ENCODE measurements around the gene IFT43.

IFT43 gene

DNA sequence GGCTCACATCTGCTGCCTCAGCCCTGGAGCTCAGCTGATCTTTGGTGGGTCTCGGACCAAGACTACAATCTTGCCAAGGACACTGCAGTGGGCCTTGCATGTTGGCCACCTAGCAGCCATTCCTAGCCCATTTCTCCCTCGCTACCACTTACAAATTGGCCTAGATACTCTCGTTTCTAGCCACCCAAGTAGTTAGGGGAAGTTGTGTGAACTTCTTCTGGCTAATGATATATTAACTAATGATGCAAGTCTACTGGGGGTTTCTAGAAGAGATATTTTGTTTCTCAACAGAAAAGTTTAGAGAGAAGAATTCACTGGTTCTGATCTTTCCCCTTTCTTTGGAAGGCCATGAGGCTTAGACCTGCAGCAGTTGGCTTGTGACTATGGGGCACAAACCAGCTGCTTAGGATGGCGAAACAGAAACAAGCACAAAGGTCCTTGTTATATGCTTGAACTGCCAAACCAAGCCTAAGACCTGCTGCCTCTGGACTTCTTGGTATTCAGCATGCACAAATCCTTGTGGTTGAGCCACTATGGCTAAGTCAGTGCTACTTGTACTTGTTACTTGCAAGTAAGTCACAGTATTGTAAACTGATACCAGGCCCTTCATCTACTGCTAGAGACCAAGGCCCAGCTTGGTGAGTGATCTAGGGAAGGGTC, 135.7 kb downstream of the IFT43 start:
- no peak overlapping the region for H3K27ac ChIP-seq
- TF ChIP-seq CTCF (conservative IDR thresholded peaks at IDR 0.05) (no peak), ZFX (IDR thresholded peaks at IDR 0.05) (no peak)

DNA sequence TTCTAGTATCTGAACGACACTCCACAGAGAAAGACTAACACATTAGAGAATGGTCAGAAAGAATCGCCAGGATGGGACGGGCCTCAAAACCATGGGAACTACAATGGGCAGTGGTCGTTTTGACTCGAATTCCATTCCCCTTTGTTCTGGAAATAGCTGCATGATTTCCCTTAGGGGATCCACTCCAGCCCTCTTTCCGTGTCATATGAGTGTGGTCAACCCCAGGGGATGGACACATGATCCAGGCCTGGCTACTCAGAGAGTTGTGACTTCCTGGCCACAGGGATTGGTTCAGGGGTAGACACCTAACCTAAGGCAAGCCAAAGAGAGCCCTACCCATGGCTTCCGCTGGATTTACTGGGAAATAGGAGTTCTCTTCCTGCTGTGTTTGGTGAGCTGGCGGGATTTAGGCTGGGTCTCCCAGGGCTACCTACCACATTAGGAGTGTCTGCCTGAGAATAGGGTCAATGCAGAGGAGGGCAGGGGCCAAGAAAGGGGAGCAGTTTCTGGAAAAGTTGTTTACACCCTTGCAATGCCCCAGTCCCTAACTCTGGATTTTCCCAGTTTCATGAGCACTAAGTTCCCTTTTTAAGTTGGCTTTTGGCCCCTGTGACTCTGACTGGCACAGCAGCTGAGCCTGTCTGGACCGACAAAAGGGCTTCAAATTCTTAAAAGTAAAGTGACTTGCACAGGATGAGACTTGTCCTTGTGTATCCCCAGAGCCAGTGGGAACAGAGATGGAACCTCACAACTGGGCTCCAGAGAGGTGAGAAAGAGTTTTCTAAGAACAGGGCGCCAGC, 138.1 kb downstream of the IFT43 start:
- no peak overlapping the region for H3K27ac ChIP-seq
- TF ChIP-seq CTCF (conservative IDR thresholded peaks at IDR 0.05) (no peak), ZFX (IDR thresholded peaks at IDR 0.05) (no peak)

DNA sequence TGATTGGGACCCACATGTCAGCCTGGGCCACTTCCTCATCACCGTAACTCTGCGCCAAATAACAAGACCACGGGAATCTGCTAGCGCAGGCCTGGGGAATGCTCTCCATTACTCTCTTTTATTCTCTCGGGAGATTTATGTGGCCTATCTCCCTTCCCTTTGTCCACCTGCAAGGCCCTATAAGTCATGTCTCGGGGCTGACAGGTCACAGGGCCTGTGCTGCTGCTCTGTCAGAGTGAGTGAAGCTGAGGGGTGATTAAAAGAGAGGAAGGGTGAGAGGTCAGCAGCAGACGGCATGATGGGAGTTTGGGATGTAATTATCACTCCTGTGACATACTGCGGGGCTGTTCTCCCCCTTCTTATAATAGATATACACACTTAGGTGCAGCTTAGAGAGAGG, 139.9 kb downstream of the IFT43 start:
- H3K27ac ChIP-seq: no peak overlapping the region
- TF ChIP-seq ZFX (IDR thresholded peaks at IDR 0.05) (no peak), CTCF (conservative IDR thresholded peaks at IDR 0.05) (no peak)

DNA sequence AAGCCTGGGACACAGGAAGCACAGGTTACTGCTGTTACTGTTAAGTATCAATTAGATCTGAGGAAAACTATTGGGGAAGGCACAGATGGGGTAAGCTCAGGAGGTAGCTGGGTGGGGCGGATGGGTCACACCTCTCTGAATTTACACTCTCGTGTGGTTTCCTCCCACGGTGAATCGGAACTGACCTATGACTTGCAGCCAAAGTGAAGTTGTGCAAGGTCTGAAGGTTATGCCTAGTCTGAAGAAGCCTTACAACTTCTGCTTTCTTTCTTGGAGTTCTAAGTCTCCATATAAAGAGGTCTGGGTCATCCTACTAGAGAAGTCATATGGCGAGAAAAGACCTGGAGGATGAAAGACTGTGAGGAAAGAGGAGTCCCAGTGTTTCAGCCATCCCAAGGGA, 140.5 kb downstream of the IFT43 start:
- H3K27ac ChIP-seq: no peak overlapping the region
- TF ChIP-seq ZFX (IDR thresholded peaks at IDR 0.05) (no peak), CTCF (conservative IDR thresholded peaks at IDR 0.05) (no peak)

- no peak overlapping the region for H3K27ac ChIP-seq
- TF ChIP-seq CTCF (conservative IDR thresholded peaks at IDR 0.05) (no peak), ZFX (IDR thresholded peaks at IDR 0.05) (no peak)
These were observed 144.5 kb downstream of the IFT43 start for GRCh38 chr14:76129851-76130576.

DNA sequence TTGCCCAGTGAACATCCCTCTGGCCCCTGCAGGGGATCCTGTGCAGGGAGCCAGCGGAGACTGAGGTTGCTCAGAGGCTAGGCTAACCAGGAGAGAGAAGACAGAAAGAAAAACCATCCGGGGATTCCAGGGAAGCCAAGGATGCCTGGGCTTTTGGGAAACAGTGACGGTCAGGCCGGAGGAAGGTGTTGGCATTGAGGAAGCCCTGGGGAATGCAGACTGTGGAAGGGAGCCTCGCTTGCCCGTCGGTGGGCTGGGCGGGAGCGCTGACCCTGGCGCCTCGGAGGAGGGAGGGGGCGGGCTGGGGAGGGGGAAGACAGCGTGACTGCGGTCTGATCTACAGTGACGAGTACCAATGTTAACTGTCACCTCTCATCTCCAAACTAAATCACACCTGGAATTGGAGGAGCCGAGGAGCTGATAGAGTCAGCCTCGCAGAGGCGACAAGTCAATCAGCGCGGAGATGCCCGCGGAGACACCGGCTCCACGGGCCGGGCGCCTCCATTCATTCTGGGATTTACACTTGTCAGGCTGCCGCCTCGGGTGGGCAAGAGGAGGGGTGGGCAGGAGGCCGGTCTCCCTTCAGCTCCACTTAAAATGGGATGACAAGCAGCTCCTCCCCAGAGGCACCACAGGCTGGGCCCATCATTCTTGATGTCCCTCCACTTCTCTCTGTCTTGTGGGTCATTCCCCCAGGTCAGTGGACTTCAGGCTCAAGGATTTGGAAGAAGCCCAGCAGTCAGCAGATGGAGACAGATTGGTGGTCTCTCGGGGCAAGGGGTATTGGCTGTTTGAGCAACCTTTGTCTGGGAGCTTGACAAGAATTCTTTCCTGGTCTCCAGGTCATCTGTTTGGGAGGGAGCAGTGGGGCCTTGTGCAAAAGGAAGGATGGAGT, 145.8 kb downstream of the IFT43 start:
- no peak overlapping the region for H3K27ac ChIP-seq
- no peak for TF ChIP-seq ZFX (IDR thresholded peaks at IDR 0.05)
- TF ChIP-seq CTCF (conservative IDR thresholded peaks at IDR 0.05): no peak
